HG03575 (cell line): ENCODE results near the gene VPS26B.
"Not testable (repeated sequence)": the region's sequence is repeated elsewhere in the genome, so short reads cannot be mapped to it uniquely, and the experiment has no call there.

Experiments
- ATAC-seq: cut with Tn5 transposase; IDR thresholded peaks from one replicate; pipeline ENCODE4 v1.9.1; 2021; ENCODE audit not compliant: unreplicated experiment, insufficient number of reproducible peaks, low FRiP score; ENCODE audit errors: extremely low read depth

VPS26B gene

DNA sequence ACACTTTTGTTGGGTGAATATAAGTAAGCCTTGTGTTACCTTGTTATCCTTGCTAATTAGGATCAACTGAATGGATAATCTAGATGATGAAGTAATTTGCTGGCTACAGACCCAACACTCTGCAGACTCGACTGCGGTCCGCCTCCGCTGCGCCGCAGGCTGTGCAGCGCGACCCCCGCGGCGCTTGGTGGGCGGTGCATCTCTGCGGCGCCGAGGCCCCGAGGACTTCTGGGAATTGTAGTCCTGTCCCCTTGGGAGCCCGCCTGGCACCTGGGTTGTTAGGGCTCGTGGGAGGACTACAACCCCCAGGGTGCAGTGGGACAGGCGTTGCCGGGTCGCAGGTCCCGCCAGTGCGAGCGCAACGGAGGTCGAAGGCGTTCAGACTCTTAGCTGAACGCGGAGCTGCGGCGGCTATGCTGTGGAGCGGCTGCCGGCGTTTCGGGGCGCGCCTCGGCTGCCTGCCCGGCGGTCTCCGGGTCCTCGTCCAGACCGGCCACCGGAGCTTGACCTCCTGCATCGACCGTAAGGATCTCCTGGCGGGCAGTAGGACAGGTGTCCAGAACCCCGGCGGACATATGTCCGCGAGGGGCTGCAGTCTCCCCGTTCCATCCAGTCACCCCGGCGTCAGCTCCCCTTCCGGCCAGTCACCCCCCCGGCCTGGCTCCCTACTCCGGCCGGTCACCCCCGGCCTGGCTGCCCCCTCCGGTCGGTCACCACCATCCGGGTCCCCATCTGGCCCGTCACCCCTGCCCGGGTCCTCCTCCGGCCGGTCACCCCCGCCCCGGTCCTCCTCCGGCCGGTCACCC, 28.9 kb downstream of the VPS26B start, which contains the start of the genes ACAD8 and THYN1:
ACAD8 (plus strand) TSS at position 381 of the 806 bp plus-strand sequence; CDS start at position 414, 33 bp downstream.
THYN1 (minus strand) TSS at position 165 of the 806 bp plus-strand sequence. CDS start 470 bp downstream, outside the sequence.
- peak; percentile 97 for ATAC-seq

DNA sequence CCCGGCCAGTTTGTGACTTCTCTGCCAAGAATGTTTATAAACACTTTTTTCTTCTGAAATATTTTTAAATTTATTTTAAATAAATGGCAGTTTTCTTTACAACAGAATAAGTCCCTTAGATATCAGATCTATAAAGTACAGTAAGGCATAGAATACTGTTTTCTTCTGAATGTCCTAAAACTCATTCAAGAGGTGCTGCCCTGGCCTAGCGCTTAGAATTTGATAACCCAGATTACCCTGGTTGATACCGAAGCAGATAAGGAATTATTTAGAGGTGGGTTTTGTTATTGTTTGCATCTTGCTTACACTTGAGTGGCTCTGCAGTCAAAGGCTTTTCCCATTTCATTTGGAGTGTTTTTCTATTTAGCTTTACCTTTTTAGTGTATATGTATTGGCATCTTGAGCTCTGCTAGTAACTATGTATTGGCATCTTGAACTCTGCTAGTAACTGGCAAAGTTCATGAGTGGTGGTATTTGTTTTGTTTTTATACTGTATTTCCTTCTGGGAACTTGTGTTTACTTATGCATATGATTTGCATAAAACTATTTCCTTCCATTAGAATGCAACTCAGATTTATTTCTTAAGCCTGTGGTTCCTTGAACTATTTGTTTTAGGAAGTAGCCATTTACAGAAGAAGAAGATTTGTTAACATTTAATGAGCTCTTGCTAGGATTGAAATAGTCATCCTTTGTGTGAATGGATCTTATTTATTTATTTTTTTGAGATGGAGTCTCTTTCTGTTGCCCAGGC, 30.1 kb downstream of the VPS26B start:
- no peak for ATAC-seq

DNA sequence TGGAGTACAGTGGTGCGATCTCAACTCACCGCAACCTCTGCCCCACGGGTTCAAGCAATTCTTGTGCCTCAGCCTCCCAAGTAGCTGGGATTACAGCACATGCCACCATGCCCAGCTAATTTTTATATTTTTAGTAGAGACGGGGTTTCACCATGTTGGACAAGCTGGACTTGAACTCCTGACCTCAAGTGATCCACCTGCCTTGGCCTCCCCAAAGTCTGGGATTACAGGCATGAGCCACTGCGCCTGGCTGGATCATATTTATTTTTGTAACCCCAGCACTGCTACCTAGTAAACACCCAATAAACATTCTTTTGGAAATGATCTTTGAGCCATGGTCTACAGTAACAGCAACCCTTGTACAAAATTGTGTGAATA, 30.7 kb downstream of the VPS26B start:
- not testable (repeated sequence) for ATAC-seq

DNA sequence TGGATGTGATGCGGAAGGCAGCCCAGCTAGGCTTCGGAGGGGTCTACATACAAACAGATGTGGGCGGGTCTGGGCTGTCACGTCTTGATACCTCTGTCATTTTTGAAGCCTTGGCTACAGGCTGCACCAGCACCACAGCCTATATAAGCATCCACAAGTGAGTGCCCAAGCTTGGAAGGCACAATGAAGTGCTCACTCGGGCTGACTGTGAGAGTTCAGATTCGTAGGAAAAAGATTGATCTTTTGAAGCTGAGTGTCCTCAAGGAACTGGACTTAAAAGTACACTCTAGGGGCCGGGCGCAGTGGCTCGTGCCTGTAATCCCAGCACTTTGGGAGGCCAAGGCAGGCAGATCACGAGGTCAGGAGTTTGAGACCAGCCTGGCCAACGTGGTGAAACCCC, 32.6 kb downstream of the VPS26B start:
- ATAC-seq = no peak

DNA sequence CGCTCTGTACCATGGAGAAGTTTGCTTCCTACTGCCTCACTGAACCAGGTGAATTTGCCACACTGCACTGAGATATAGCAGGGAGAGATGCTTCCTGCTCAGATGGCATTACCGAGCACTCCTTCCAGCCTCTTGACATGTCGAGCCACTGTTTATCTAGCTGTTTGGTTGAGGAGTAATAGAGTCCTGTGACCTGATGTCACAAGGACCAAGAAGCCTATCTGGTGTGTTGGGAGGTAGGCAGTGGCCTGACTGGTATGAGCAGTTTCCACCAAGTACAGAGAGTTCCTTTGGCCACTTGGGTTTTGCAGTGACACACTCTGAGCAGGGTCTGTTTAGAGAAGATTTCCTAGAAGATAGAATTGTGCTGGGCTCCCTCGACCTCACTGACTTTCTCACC, 34.1 kb downstream of the VPS26B start:
- no peak for ATAC-seq

DNA sequence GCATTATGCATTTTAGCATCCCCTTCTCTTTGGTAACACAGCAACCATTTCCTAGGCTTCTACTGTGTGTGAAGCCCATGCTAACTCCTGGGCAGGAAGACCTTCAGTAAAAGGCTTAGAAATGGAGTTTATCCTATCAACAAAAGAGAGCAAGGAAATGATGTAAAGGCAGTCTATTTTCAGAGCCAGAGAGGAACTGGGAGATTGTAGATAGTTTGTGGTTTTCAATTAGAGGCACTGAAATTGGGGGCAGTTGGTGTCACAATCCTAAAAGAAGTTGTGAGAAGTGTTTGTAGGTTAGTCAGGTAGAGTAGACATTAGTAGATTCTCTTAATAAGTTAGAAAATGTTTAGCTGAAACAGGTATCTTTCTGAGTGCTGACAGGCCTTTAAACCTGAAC, 36.0 kb downstream of the VPS26B start:
- ATAC-seq = no peak

DNA sequence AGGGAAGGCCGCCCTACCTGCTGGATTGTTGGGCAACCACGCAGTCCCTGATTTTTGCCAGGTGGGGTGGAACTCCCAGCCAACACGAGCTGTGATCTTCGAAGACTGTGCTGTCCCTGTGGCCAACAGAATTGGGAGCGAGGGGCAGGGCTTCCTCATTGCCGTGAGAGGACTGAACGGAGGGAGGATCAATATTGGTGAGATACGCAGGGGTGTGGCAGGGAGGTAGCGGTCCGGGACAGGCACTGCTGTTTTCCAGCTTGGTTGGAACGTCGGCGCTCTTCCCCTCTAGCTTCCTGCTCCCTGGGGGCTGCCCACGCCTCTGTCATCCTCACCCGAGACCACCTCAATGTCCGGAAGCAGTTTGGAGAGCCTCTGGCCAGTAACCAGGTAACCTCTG, 36.5 kb downstream of the VPS26B start:
- no peak for ATAC-seq

DNA sequence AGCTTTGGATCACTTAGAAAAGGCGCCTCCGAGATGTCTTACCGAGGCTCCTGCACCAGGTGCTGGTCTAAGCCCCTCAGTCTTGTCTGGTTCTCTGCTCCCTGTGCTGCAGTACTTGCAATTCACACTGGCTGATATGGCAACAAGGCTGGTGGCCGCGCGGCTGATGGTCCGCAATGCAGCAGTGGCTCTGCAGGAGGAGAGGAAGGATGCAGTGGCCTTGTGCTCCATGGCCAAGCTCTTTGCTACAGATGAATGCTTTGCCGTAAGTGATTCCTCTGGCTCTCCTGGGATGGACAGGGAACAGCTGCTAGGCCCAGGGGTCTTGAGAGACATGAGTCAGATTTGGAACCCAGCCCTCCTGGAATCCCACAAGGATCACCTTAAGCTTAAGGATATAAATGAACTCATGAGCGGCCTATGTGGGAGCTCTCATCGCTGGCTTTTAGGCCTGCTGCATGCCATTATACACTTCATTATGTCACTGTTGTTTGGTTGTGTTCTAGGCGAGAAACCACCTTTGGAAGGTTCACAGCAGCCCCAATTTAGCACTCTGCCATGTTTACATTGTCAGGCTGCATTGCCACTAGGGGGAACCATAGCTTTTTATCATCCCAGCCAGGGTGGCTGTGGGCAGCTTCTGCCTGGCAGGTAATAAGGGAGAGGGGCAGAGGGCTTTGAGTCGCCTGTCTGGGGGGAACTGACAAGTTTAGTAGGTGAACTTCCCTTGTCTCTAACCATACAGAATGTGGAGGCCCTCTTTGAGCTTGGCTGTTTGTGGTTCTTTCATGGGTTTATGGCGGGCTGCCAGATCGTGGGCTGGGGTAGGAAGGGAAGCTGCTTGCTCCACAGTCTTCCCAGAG, 37.4 kb downstream of the VPS26B start:
- ATAC-seq = no peak

DNA sequence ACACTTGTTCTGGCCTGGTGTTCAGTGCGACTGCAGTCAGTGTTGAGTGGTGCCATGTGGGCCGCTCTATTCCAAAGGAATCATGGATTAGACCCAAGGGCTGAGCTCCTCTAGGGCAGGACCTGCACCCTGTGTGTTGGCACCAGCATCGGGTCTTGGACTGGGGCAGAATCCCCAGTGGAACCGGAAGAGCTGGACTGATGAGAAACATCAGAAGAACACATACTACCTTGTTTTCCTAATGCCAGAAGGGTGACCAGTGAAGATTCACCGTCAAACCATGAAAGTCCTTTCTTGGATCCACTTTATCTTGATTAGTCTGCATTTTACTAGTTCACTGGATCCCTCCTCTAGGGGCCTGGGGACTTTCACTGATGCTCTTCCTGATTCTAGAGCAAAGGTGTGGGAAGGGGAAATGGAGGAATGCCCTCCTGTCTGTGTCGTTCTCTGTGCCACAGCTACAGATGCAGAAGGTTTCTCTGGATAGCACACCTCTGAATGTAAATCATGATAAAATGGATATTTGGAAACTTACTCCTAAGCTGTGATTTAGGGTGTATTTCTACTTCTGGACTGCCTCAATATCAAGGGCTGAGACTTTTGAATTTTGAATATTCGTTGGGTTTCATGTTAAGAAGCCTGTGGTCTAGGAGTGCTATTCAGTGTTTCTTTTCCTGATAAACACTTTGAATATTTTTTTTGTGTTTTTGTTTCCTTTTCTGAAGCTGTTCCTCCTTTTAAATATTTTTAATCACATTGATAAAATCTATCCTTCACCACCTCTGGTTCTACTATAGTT, 40.7 kb downstream of the VPS26B start:
- ATAC-seq = no peak

DNA sequence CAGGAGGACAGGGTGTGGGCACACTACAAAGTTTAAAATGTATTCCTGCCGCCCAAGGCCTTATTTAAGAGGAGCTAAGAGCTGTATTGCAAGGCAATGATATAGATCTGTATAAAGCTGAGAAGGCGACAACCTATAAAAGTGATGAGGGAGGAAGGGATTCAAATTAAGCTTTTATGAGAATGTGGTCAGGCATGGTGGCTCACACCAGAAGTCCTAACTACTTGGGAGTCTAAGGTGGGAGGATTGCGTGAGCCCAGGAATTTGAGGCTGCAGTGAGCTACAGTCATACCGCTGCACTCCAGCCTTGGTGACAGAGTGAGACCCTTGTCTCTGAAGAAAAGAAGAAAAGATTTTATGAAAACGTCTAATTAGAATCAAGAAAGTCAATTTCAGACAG, 42.0 kb downstream of the VPS26B start:
- no peak for ATAC-seq

DNA sequence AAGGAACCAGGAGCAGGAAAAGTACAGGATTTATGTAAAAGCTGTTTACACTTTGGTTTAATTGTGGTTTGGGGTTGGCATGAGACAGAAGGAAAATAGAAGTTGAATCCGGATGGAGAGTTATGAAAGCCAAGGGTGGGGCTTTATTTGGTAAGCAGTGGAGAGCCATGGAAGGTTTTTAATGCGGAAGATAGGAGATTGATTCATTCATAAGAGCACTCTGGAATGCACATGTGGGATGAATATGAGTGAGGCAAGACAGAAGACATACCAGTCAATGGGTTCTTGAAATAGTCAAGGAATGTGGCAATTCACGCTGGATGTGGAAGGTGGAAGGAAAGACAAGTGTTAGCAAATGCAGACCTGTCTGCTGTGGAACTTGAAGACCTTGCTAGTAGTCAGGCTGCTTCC, 42.4 kb downstream of the VPS26B start:
- ATAC-seq = no peak

DNA sequence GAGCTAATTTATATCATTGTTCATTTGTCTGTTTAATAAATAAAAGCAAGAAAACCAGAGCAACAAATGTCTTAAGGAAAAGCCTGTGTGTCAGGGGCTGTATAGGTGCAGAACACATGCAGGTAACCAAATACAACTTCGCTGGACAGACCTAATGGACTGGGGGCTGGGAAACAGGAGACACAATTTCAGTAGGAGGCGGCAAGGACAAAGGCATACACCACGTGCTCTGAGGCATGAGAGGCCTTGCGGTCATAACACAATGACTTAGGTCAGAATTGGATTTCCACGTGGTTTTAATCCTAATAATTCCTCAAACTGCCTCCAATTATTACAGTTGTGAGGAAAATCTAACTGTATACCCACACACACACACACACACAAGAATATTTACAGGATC, 43.0 kb downstream of the VPS26B start:
- ATAC-seq = no peak

DNA sequence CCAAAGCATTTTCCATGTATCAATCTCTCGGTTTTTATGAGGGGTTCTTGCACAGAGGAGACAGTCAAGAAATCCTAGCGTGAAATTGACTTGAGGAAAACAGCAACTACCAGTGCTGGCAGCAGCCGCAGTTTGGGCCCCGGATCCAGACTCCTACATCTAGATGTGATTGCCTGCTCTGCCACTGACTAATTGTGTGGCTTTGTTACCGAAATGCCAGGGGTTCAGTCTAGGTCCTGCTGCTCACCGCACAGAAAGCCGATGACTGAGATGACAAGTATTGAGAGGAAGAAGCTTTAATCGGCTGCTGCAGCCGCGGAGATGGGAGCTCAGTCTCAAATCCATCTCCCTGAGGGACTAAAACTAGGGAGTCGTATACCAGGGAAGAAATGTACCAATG, 43.5 kb downstream of the VPS26B start:
- ATAC-seq = no peak

DNA sequence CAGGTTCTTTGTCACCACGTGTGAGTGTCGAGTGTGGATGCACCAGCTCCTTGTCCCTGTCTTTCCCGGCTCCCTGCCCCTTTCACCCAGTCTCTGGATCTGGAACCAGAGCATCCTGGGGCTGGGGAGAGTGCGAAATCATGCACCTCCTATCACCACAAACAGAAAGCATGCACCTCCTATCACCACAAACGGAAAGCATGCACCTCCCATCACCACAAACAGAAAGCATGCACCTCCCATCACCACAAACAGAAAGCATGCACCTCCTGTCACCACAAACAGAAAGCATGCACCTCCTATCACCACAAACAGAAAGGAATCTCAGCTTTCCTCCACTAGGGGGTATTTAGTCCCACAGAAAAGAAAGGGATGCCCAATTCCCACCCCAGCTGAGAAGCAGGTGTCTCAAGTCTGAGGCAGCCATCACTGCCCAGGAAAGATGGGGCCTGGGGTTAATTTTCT, 45.8 kb downstream of the VPS26B start:
- no peak for ATAC-seq

DNA sequence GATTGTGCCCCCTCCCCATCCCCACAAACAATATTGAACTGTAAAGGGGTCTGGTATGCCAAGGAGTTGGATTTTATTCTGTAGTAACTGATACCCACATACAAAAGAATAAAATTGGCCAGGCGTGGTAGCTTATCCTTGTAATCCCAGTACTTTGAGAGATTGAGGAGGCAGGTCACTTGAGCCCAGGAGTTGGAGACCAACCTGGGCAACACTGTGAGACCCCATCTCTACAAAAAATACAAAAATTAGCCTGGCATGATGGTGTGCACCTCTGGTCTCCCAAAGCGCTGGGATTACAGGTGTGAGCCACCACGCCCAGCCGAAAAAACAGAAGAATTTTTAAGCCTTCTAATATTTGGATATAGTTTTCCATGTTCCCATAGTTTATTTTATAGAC, 47.5 kb downstream of the VPS26B start:
- ATAC-seq = no peak

DNA sequence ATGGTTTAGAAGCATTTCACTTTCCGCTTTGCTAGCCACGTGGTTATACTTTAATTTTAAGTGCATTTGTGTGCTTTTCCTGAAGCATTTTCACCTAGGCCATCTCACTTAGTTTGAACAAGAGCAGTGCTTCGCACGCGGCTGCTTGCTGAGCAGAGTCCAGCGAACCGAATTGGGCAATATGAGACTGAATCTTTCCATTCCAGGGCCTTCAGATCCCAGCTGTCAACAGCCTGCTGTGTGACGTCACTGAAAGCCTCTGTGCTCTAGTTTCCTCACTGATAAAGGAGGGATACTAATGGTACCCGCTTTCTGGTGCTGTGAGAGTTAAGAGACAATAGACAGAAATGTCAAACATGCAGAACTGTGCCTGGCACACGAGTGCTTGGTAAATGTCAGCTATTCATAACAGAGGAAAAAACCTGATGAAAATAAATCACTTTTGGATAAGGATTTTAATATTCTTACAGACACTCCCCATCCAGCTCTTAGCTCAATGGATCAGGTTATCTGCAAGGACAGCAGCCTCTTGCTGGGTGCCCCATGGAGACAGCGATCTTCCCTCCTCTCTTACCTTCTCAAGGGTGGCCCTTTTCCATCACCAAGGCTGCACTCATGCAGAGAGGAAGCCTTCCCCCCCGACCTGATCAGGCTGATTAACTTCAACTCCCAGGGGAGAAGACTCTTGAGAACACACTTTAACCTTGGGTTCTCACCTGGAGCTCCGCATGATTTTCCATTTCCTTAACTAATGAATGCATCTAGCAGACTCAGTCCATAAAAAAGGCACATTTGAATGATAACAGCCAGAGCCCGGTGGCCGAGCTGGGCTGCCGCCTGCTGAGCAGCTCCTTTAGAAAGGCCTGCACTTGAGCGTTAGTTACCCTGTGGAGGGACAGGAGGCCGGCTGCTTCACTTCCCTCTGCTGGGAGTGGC, 48.2 kb downstream of the VPS26B start:
- no peak for ATAC-seq

DNA sequence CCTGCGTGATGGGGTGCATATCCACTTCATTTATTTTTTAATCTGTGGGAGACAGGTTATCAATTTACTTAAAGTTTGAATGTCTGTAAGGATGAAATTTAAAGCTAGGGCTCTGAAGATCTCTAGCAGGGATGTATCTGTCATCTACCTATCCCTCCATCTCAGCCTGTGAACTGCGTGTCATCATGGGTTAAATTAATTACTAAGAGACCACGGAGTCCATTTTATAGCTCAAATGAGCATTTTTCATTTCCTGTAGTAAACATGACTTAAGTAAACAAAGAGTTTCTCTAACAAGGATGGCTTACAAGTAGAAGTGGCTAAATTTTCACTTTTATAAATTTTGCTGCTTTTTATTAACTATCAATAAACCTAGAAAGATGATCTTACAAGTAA, 48.8 kb downstream of the VPS26B start:
- ATAC-seq = no peak

DNA sequence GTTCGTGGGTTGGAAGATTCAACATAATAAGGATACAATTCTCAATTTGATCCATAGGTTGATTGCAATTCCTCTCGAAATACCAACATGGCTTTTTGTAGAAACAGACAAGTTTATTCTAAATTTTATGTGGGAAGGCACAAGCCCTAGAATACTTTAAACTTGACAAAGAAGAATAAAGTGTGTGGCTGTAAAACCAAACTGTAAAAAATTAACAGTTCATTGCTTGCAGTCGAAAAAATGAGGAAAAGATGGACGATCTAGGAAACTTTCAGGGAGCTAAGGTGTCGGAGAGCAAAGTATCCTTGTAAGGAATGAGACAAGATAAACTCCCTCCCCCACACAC, 50.7 kb downstream of the VPS26B start:
- no peak for ATAC-seq
